Endothelial cell of umbilical vein (primary cell): ENCODE data around the gene CNTNAP4. TPM values are rescaled to one million over a fixed set of nuclear protein-coding genes. Genes with fewer than 3 reads are reported as not detected.

ENCODE experiments used
- BruUV-seq: library from RNA; stranded (reverse); fragments of 400-500 nt; replicated peaks from 2 replicates; lab custom pipeline; 2021; lab: Mats Ljungman, UMichigan
- CTCF ChIA-PET: fragments of 300-600, 350-600 bp; sonication (Branson Sonifier 250); formaldehyde crosslinking; loops from one replicate; lab custom pipeline; 2021; ENCODE audit warnings: antibody characterized with exemption, inconsistent platforms; lab: Charles Lee
- POLR2A ChIA-PET: fragments of 300-600, 350-600 bp; sonication (Branson Sonifier 250); formaldehyde crosslinking; loops from one replicate; lab custom pipeline; 2021; ENCODE audit warnings: antibody characterized with exemption, inconsistent platforms; lab: Charles Lee
- DNase-seq: peaks from one replicate; pipeline ENCODE4 v3.0.0-alpha.2; 2011; ENCODE audit warnings: low read depth, low spot score
- FAIRE-seq: peaks from 2 replicates; lab custom pipeline; 2011; peaks lifted over from hg19 to GRCh38; lab: Jason Lieb, UNC
- H2AFZ ChIP-seq: 2 replicates; pipeline ENCODE4 v1.6.0; 2012; ENCODE audit warnings: low read depth, low read length, control low read depth, inconsistent platforms
- H3K27ac ChIP-seq: 2 replicates; pipeline ENCODE4 v1.5.1; 2011; ENCODE audit warnings: low read depth, mild to moderate bottlenecking, control low read depth, low read length, moderate library complexity; ENCODE audit not compliant: insufficient read depth
- H3K27me3 ChIP-seq, 2 experiments: 2 replicates each; pipeline versions ENCODE4 v1.6.0 to v1.6.1; 2011; ENCODE audit warnings: low read length in 2 of 2, mixed read lengths in 1 of 2; ENCODE audit not compliant: control insufficient read depth in 2 of 2, insufficient read depth in 2 of 2
- H3K36me3 ChIP-seq, 2 experiments: 2 replicates in 1 of 2; 3 replicates in 1 of 2; pipeline ENCODE4 v1.5.1; 2011; ENCODE audit warnings: low read length in 2 of 2, mild to moderate bottlenecking in 1 of 2, moderate library complexity in 1 of 2; ENCODE audit not compliant: control insufficient read depth in 2 of 2, insufficient read depth in 2 of 2; ENCODE audit errors: extremely low read depth in 1 of 2
- H3K4me1 ChIP-seq: 3 replicates; pipeline ENCODE4 v1.5.1; 2011; ENCODE audit warnings: mild to moderate bottlenecking, low read length; ENCODE audit not compliant: control insufficient read depth, insufficient read depth; ENCODE audit errors: extremely low read depth
- H3K4me2 ChIP-seq: 2 replicates; pipeline ENCODE4 v1.6.1; 2011; ENCODE audit warnings: low read length, control low read depth, mixed read lengths; ENCODE audit not compliant: insufficient read depth
- H3K4me3 ChIP-seq, 3 experiments: fragments of 200-600 bp in 1 of 3; sonication (generic), shearing (Covaris generic) in 1 of 3; replicated peaks in 1 of 3; 2 replicates each; pipeline ENCODE4 v1.5.1; 2011 to 2016; ENCODE audit warnings: control low read depth in 3 of 3, low read length in 3 of 3, mild to moderate bottlenecking in 2 of 3, inconsistent platforms in 1 of 3, low read depth in 1 of 3, moderate library complexity in 1 of 3; ENCODE audit not compliant: insufficient read depth in 1 of 3
- H3K79me2 ChIP-seq: 2 replicates; pipeline ENCODE4 v1.6.0; 2012; ENCODE audit warnings: low read length, inconsistent platforms; ENCODE audit not compliant: control insufficient read depth, insufficient read depth
- H3K9ac ChIP-seq: replicated peaks from 2 replicates; pipeline ENCODE3; 2011; ENCODE audit warnings: low read length, control low read depth; ENCODE audit not compliant: insufficient read depth; ENCODE audit errors: extremely low read depth
- H3K9me1 ChIP-seq: replicated peaks from 3 replicates; pipeline ENCODE4 v1.6.0; 2011; ENCODE audit warnings: mild to moderate bottlenecking, low read length; ENCODE audit not compliant: control insufficient read depth, insufficient read depth; ENCODE audit errors: extremely low read depth
- H3K9me3 ChIP-seq: replicated peaks from 2 replicates; pipeline ENCODE4 v1.5.1; 2012; ENCODE audit warnings: low read length, inconsistent platforms; ENCODE audit not compliant: control insufficient read depth, insufficient read depth
- H4K20me1 ChIP-seq: replicated peaks from 2 replicates; pipeline ENCODE3; 2011; ENCODE audit warnings: mild to moderate bottlenecking, low read length; ENCODE audit not compliant: control insufficient read depth, insufficient read depth; ENCODE audit errors: extremely low read depth
- CTCF ChIP-seq, 2 donors: IDR thresholded peaks; 1 replicate in 1 of 2; 2 replicates in 1 of 2; pipeline ENCODE4 v1.5.1; 2011; ENCODE audit warnings: low read length in 2 of 2, mild to moderate bottlenecking in 2 of 2, moderate library complexity in 2 of 2, control low read depth in 1 of 2, inconsistent platforms in 1 of 2, low read depth in 1 of 2; ENCODE audit not compliant: insufficient read depth in 1 of 2; ENCODE audit errors: extremely low read depth in 1 of 2
- EZH2 ChIP-seq: IDR thresholded peaks from 2 replicates; pipeline ENCODE4 v1.6.1; 2012; ENCODE audit warnings: borderline replicate concordance, low read depth, mild to moderate bottlenecking, moderate library complexity, low read length, inconsistent platforms; ENCODE audit not compliant: severe bottlenecking
- FOS ChIP-seq: IDR thresholded peaks from 2 replicates; pipeline ENCODE4 v1.6.1; 2011; ENCODE audit warnings: mild to moderate bottlenecking, low read length, moderate library complexity, borderline replicate concordance; ENCODE audit not compliant: insufficient read depth
- GATA2 ChIP-seq: IDR thresholded peaks from 2 replicates; pipeline ENCODE4 v1.7.0; 2011; ENCODE audit warnings: low read depth, mild to moderate bottlenecking, moderate library complexity, mixed read lengths, low read length; ENCODE audit not compliant: insufficient read length, insufficient read depth
- JUN ChIP-seq: IDR thresholded peaks from 2 replicates; pipeline ENCODE4 v1.6.1; 2011; ENCODE audit warnings: borderline replicate concordance, low read depth; ENCODE audit not compliant: insufficient read length, insufficient read depth
- MAX ChIP-seq: IDR thresholded peaks from 2 replicates; pipeline ENCODE4 v1.6.1; 2011; ENCODE audit not compliant: insufficient read depth, insufficient read length
- MYC ChIP-seq: IDR thresholded peaks from one replicate; pipeline ENCODE4 v1.6.1; 2011; ENCODE audit warnings: mild to moderate bottlenecking, low read depth, low read length
- POLR2A ChIP-seq: IDR thresholded peaks from 2 replicates; pipeline ENCODE4 v1.6.1; 2012; ENCODE audit warnings: low read depth, mild to moderate bottlenecking, control low read depth, low read length
- POLR2AphosphoS5 ChIP-seq: IDR thresholded peaks from 2 replicates; pipeline ENCODE4 v1.6.1; 2012; ENCODE audit warnings: low read depth, mild to moderate bottlenecking, control low read depth, low read length, moderate library complexity; ENCODE audit not compliant: insufficient read depth
- dilution Hi-C: fragments of 300-500 bp; cut with MboI; formaldehyde crosslinking; loops from one replicate; pipeline ENCODE4 v1.15.0; 2019; ENCODE audit warnings: low sequenced_read_pairs; ENCODE audit not compliant: extremely low pct_ligation_motif_present
- intact Hi-C: fragments of 100-400 bp; cut with micrococcal nuclease; formaldehyde crosslinking; loops from one replicate; pipeline ENCODE4 v1.10.0; 2022
- polyA plus RNA-seq, 4 experiments: library from polyadenylated mRNA; depleted of rRNA in 3 of 4; stranded (reverse) in 3 of 4; unstranded in 1 of 4; fragments of >200 nt; gene quantifications; 2 replicates each; pipeline versions ENCODE4 v1.2.1 to v1.2.3, GENCODE V29; 2011 to 2012; ENCODE audit warnings: missing spikeins in 1 of 4
- total RNA-seq: library from RNA; stranded (reverse); gene quantifications from 2 replicates; pipeline ENCODE4 v1.2.3, GENCODE V29; 2021

Gene CNTNAP4
- total and polyA plus RNA-seq, 2 donors (not counting 3 experiments of a cell fraction or from before 2014, with no cell fraction given): not detected

GRCh38 chr16:76483307-76483909, 206.2 kb downstream of the CNTNAP4 start:
- Histone ChIP-seq H2AFZ (no peak overlapping the region), H3K9me1 (no peaks in the 10 kb centered on the region), H3K9me3 (no peaks in the 10 kb centered on the region), H3K9ac (no peak overlapping the region), H3K27me3 (no peaks in the 10 kb centered on the region), H3K79me2 (no peaks in the 10 kb centered on the region), H3K27ac (no peak overlapping the region), H3K4me3 (no peak overlapping the region), H3K4me1 (no peaks in the 10 kb centered on the region), H4K20me1 (no peaks in the 10 kb centered on the region), H3K4me2 (no peak overlapping the region), H3K36me3 (no peaks in the 10 kb centered on the region)
- dilution Hi-C loops (no loop called here), intact Hi-C loops (no loop called here)
- FAIRE-seq (no peak), DNase-seq (no peak)
- CTCF ChIA-PET: no interaction called here
- no TSS peak for BruUV-seq
- POLR2A ChIA-PET: no interaction called here
- TF ChIP-seq JUN (no peak), MAX (no peak), GATA2 (no peak), POLR2AphosphoS5 (no peak), FOS (no peak), MYC (no peak), EZH2 (no peak), CTCF (IDR thresholded peaks at IDR 0.05; ENCODE audit: extremely low read depth in 1 of 2, insufficient read depth in 1 of 2, low read depth in 1 of 2, low read length in 2 of 2) (no peak), POLR2A (no peak)
